K562 (cell line): ENCODE data around the gene KRTAP4-6. TPM values are rescaled to one million over a fixed set of nuclear protein-coding genes. Genes with fewer than 3 reads are reported as not detected.

Experiments
- ATAC-seq: fragments of 200-7000 bp; cut with Tn5 transposase; 3 replicates; pipeline ENCODE4 v1.9.1; 2020; ENCODE audit warnings: moderate library complexity
- BruUV-seq: library from RNA; stranded (reverse); fragments of 400-500 nt; replicated peaks from 2 replicates; lab custom pipeline; 2021; lab: Mats Ljungman, UMichigan
- CTCF ChIA-PET: fragments of 300-600 bp; formaldehyde crosslinking; extraction: SDS; loops from one replicate; lab custom pipeline; 2021; ENCODE audit warnings: low intra/inter-chr PET ratio; lab: Yijun Ruan, JAX
- POLR2A ChIA-PET: fragments of 300-600, 350-650 bp; sonication (Branson Sonifier 250); formaldehyde crosslinking; extraction: SDS; loops from one replicate; lab custom pipeline; 2021; ENCODE audit warnings: antibody characterized with exemption, inconsistent platforms; lab: Yijun Ruan, JAX
- DNase-seq, 4 experiments: peaks; one replicate each; pipeline versions ENCODE4 v3.0.0 to v3.0.0-alpha.2; 2011 to 2018; ENCODE audit warnings: low spot score in 3 of 4, mixed read lengths in 3 of 4; ENCODE audit errors: extremely low read depth in 1 of 4
- FAIRE-seq: peaks from 2 replicates; lab custom pipeline; 2011; peaks lifted over from hg19 to GRCh38; lab: Jason Lieb, UNC
- H2AFZ ChIP-seq: 2 replicates; pipeline ENCODE4 v1.6.0; 2011; ENCODE audit warnings: low read depth, low read length, control low read depth, inconsistent platforms
- H3K27ac ChIP-seq: fragments of 200-600 bp; 3 replicates; pipeline ENCODE4 v1.8.0; 2011; ENCODE audit warnings: low read depth, mild to moderate bottlenecking, control low read depth, inconsistent platforms, low read length, moderate library complexity, mixed read lengths; ENCODE audit errors: extremely low read depth
- H3K27me3 ChIP-seq, 2 experiments: fragments of 300-600 bp in 1 of 2; 2 replicates in 1 of 2; 3 replicates in 1 of 2; pipeline versions ENCODE4 v1.6.0 to v1.8.0; 2011; ENCODE audit warnings: inconsistent platforms in 2 of 2, low read length in 2 of 2, mild to moderate bottlenecking in 1 of 2, mixed read lengths in 1 of 2, moderate library complexity in 1 of 2; ENCODE audit not compliant: control insufficient read depth in 2 of 2, insufficient read depth in 2 of 2
- H3K36me3 ChIP-seq: fragments of 300-600 bp; 3 replicates; pipeline ENCODE4 v1.8.0; 2011; ENCODE audit warnings: mild to moderate bottlenecking, low read length, inconsistent platforms; ENCODE audit not compliant: control insufficient read depth, insufficient read depth
- H3K4me1 ChIP-seq, 2 experiments: fragments of 200-600 bp in 1 of 2; replicated peaks in 1 of 2; 2 replicates in 1 of 2; 3 replicates in 1 of 2; pipeline versions ENCODE4 v1.5.1 to v1.8.0; 2011; ENCODE audit warnings: inconsistent platforms in 2 of 2, low read length in 2 of 2, mild to moderate bottlenecking in 1 of 2, mixed read lengths in 1 of 2, moderate library complexity in 1 of 2; ENCODE audit not compliant: control insufficient read depth in 2 of 2, insufficient read depth in 2 of 2
- H3K4me2 ChIP-seq: 2 replicates; pipeline ENCODE4 v1.6.1; 2011; ENCODE audit warnings: low read length, control low read depth, inconsistent platforms, mixed read lengths; ENCODE audit not compliant: insufficient read depth
- H3K4me3 ChIP-seq: fragments of 200-600 bp; sonication (generic), shearing (Covaris generic); 2 replicates; pipeline ENCODE4 v1.5.1; 2016; ENCODE audit warnings: control low read depth, inconsistent platforms
- H3K79me2 ChIP-seq: fragments of 200-600 bp; 3 replicates; pipeline ENCODE4 v1.8.0; 2011; ENCODE audit warnings: low read length, inconsistent platforms; ENCODE audit not compliant: control insufficient read depth, insufficient read depth
- H3K9ac ChIP-seq, 2 experiments: 2 replicates each; pipeline versions ENCODE4 v1.6.0 to v1.6.1; 2011; ENCODE audit warnings: low read depth in 2 of 2, low read length in 2 of 2, control low read depth in 1 of 2, inconsistent platforms in 1 of 2, mild to moderate bottlenecking in 1 of 2, mixed read lengths in 1 of 2; ENCODE audit not compliant: insufficient read depth in 1 of 2
- H3K9me1 ChIP-seq: one replicate; pipeline ENCODE4 v1.6.0; 2011; ENCODE audit warnings: inconsistent platforms, mild to moderate bottlenecking, low read length, moderate library complexity; ENCODE audit not compliant: control insufficient read depth, insufficient read depth
- H3K9me3 ChIP-seq: replicated peaks from 2 replicates; pipeline ENCODE4 v1.5.1; 2011; ENCODE audit warnings: low read depth, low read length, inconsistent platforms; ENCODE audit not compliant: control insufficient read depth, insufficient read depth
- H4K20me1 ChIP-seq: replicated peaks from 2 replicates; pipeline ENCODE4 v1.6.1; 2011; ENCODE audit warnings: low read length, inconsistent platforms, mixed read lengths; ENCODE audit not compliant: control insufficient read depth, insufficient read depth
- CBFA2T3 ChIP-seq: fragments of 450-650 bp; IDR thresholded peaks from 2 replicates; pipeline ENCODE4 v1.6.1; 2017
- EWSR1 ChIP-seq: fragments of 450-650 bp; IDR thresholded peaks from 2 replicates; pipeline ENCODE4 v1.6.1; 2018; ENCODE audit warnings: borderline replicate concordance, mild to moderate bottlenecking, low read depth, moderate library complexity; ENCODE audit not compliant: partially characterized antibody
- MCM3 ChIP-seq: fragments of 450-650 bp; IDR thresholded peaks from 2 replicates; pipeline ENCODE4 v1.6.1; 2016
- MECOM ChIP-seq: fragments of 250-450 bp; sonication (Bioruptor Pico); IDR thresholded peaks from 2 replicates; pipeline ENCODE4 v1.8.0; 2022; ENCODE audit warnings: inconsistent platforms
- NFRKB ChIP-seq: fragments of 450-650 bp; IDR thresholded peaks from 2 replicates; pipeline ENCODE4 v1.6.1; 2016; ENCODE audit warnings: low read depth
- POU5F1 ChIP-seq: fragments of 150-350 bp; IDR thresholded peaks from 2 replicates; pipeline ENCODE4 v1.6.1; 2014; ENCODE audit warnings: borderline replicate concordance, low read length, low read depth, mild to moderate bottlenecking; ENCODE audit not compliant: partially characterized antibody
- PTTG1 ChIP-seq: fragments of 450-650 bp; IDR thresholded peaks from 2 replicates; pipeline ENCODE4 v1.6.1; 2016; ENCODE audit warnings: low read depth, mild to moderate bottlenecking, missing genetic modification characterization, missing compliant biosample characterization
- RBM34 ChIP-seq: fragments of 200-400 bp; formaldehyde crosslinking; IDR thresholded peaks from 2 replicates; pipeline ENCODE4 v1.6.1; 2018; ENCODE audit warnings: low read length, borderline replicate concordance; ENCODE audit not compliant: insufficient read depth
- TAL1 ChIP-seq: fragments of 450-650 bp; IDR thresholded peaks from 2 replicates; pipeline ENCODE4 v1.6.1; 2016; ENCODE audit warnings: mild to moderate bottlenecking
- ZNF212 ChIP-seq: fragments of 450-650 bp; formaldehyde crosslinking; IDR thresholded peaks from 2 replicates; pipeline ENCODE4 v1.4.0; 2020; ENCODE audit warnings: mild to moderate bottlenecking
- ZNF431 ChIP-seq: sonication (generic); formaldehyde crosslinking; IDR thresholded peaks from 2 replicates; pipeline ENCODE4 v1.8.0; 2022; ENCODE audit warnings: mild to moderate bottlenecking, missing genetic modification reagents
- WGBS: fragments of 100-300 bp; shearing (Covaris generic); methylation state at CpG from one replicate; pipeline ENCODE4 v1.1.6; 2016; ENCODE audit warnings: low coverage, mixed read lengths; ENCODE audit not compliant: insufficient coverage; ENCODE audit errors: missing lambda C conversion rate; 5-methylcytosine and 5-hydroxymethylcytosine counted together
- in situ Hi-C: fragments of 300-500 bp; cut with MboI; formaldehyde crosslinking; loops from 4 replicates; pipeline ENCODE4 v1.15.0; 2018; ENCODE audit warnings: inconsistent platforms, mixed read lengths
- intact Hi-C: fragments of 100-400 bp; cut with micrococcal nuclease; formaldehyde crosslinking; loops from 2 replicates; pipeline ENCODE4 v1.14.2; 2022
- polyA plus RNA-seq, 8 experiments: library from polyadenylated mRNA; depleted of rRNA in 4 of 8; stranded (reverse) in 5 of 8; unstranded in 3 of 8; fragments of >200 nt; fragmentation: Nextera tagmentation in 2 of 8; fragmentation: Illumina TruSeq in 1 of 8; extraction: Ambion mirVana in 2 of 8; extraction: Trizol in 1 of 8; gene quantifications; 2 replicates each; pipeline versions ENCODE4 v1.2.1 to v1.2.3, GENCODE V29; 2011 to 2014; ENCODE audit warnings: inconsistent platforms in 1 of 8, missing spikeins in 1 of 8
- total RNA-seq, 7 experiments: library from RNA; depleted of rRNA in 6 of 7; stranded (reverse); fragments of >200 nt in 6 of 7; fragmentation: Illumina TruSeq in 2 of 7; extraction: Trizol in 2 of 7; gene quantifications; 2 replicates each; pipeline versions ENCODE4 v1.2.1 to v1.2.3, GENCODE V29; 2011 to 2021; ENCODE audit warnings: low replicate concordance in 1 of 7
- TF ChIP-seq, protein P1 (sequence below): fragments of 250-450 bp; sonication (Bioruptor Pico); IDR thresholded peaks from 2 replicates; pipeline ENCODE4 v1.5.0; 2021
- TF ChIP-seq, protein P2 (sequence below), 2 experiments: fragments of 450-650 bp; conservative IDR thresholded peaks; 2 replicates each; pipeline ENCODE4 v1.6.1; 2017; ENCODE audit warnings: mild to moderate bottlenecking in 2 of 2, moderate library complexity in 2 of 2

The KRTAP4-6 gene
- total and polyA plus RNA-seq, 9 of the 15 experiments (the other 6 are each of a cell fraction or from before 2014, with no cell fraction given), result not detected

DNA sequence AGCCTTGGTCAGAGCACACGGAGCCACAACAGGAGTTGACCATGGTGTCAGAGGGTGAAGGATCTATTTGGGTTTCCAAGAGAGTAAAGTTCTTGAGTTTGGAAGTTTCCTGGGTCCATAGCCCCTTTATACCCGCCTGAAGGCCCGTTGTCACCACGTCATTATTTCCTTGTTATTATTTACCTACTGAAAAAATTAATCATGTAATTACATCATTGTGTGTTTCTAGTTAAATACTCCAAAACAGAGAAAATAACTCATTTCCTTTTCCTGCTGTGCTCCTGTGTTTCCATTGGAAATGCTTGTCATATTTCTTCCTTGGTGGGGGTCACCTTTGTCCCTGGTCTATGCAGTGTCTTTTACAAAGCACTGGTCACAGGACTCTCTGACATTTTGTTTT lies 42.3 kb downstream of the KRTAP4-6 start, which contains the start of gene KRTAP4-8 (continued):
- TF ChIP-seq, protein P1, sequence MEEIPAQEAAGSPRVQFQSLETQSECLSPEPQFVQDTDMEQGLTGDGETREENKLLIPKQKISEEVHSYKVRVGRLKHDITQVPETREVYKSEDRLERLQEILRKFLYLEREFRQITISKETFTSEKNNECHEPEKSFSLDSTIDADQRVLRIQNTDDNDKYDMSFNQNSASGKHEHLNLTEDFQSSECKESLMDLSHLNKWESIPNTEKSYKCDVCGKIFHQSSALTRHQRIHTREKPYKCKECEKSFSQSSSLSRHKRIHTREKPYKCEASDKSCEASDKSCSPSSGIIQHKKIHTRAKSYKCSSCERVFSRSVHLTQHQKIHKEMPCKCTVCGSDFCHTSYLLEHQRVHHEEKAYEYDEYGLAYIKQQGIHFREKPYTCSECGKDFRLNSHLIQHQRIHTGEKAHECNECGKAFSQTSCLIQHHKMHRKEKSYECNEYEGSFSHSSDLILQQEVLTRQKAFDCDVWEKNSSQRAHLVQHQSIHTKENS (CRISPR knock-in tag), result no peak
- TF ChIP-seq RBM34 (no peak), MECOM (CRISPR knock-in tag) (no peak), ZNF212 (CRISPR knock-in tag) (no peak), MCM3 (no peak), ZNF431 (no peak)

DNA sequence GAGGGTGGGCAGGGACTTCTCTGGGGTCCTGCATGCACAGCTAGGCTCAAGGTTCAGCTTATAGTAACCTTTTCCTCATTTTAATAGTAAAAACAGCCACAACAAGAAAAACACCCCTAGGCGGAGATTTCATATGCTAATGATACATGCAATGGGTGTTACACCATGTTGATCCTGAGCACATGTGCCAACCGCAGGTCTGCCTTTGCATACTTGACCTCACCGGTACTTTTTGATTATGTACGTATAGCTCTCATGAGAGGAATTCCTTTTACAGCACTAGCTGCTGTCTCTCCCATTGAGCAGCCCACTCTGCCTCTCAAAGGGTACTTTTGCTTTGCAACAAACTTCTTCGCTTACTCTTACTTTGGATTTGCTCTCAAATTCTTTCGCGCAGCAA lies 44.3 kb downstream of the KRTAP4-6 start:
- TF ChIP-seq, protein P2, sequence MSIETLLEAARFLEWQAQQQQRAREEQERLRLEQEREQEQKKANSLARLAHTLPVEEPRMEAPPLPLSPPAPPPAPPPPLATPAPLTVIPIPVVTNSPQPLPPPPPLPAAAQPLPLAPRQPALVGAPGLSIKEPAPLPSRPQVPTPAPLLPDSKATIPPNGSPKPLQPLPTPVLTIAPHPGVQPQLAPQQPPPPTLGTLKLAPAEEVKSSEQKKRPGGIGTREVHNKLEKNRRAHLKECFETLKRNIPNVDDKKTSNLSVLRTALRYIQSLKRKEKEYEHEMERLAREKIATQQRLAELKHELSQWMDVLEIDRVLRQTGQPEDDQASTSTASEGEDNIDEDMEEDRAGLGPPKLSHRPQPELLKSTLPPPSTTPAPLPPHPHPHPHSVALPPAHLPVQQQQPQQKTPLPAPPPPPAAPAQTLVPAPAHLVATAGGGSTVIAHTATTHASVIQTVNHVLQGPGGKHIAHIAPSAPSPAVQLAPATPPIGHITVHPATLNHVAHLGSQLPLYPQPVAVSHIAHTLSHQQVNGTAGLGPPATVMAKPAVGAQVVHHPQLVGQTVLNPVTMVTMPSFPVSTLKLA (conservative IDR thresholded peaks at IDR 0.05), result no peak
- TF ChIP-seq NFRKB, result no peak
- TF ChIP-seq PTTG1 (tag), result no peak
- TF ChIP-seq CBFA2T3, result no peak
- TF ChIP-seq TAL1, result no peak
- TF ChIP-seq POU5F1, result no peak
- no peak for TF ChIP-seq EWSR1
- no peak for ATAC-seq
- Histone ChIP-seq H3K27ac (no peak overlapping the region), H3K79me2 (no peaks in the 10 kb centered on the region), H4K20me1 (no peaks in the 10 kb centered on the region), H3K4me1 (no peaks in the 10 kb centered on the region), H3K9ac (no peak overlapping the region), H2AFZ (no peak overlapping the region), H3K9me3 (no peaks in the 10 kb centered on the region), H3K27me3 (peaks cover 0 to 7% of the 10 kb centered on the region in 2 experiments; a peak in 1 of 5 replicates), H3K9me1 (no peaks in the 10 kb centered on the region), H3K36me3 (no peaks in the 10 kb centered on the region), H3K4me2 (no peak overlapping the region), H3K4me3 (no peak overlapping the region)
- in situ Hi-C loops, result no loop called here
- no peak for FAIRE-seq
- POLR2A ChIA-PET, result interaction anchor here (0.5 kb wide), 1 partner anchor 259 kb away, joined by 3 read pairs; no protein-coding TSS in a partner anchor
- 14% methylated on average over 7 of the region's 7 CpGs for WGBS
- DNase-seq, result no peak
- BruUV-seq, result no TSS peak
- intact Hi-C loops, result no loop called here
- CTCF ChIA-PET, result no interaction called here
